HT-29 (cell line): Measurements from ENCODE around the gene FDXACB1. TPM values are rescaled to one million over a fixed set of nuclear protein-coding genes. Genes with fewer than 3 reads are reported as not detected.
"Not testable (repeated sequence)": the region's sequence is repeated elsewhere in the genome, so short reads cannot be mapped to it uniquely, and the experiment has no call there.

Experiments used
- DNase-seq: peaks from one replicate; pipeline ENCODE4 v3.0.0-alpha.2; 2015; ENCODE audit warnings: low spot score
- total RNA-seq: library from RNA; depleted of rRNA; stranded (reverse); fragments of >200 nt; shearing (Covaris generic); gene quantifications from 2 replicates; pipeline ENCODE4 v1.2.3, GENCODE V29; 2014

Gene FDXACB1
- total RNA-seq, 1 experiment from 2014 or later: 3.1 TPM

GRCh38 chr11:111909378-111909777 lies 30.4 kb upstream of the FDXACB1 start:
- no peak for DNase-seq

- no peak for DNase-seq
Measured at GRCh38 chr11:111908639-111909305, 29.8 kb upstream of the FDXACB1 start.

GRCh38 chr11:111906680-111907079 lies 27.7 kb upstream of the FDXACB1 start:
- DNase-seq: no peak

GRCh38 chr11:111905411-111905810 lies 26.4 kb upstream of the FDXACB1 start:
- no peak for DNase-seq

GRCh38 chr11:111886844-111887243 lies 7.9 kb upstream of the FDXACB1 start:
- no peak for DNase-seq

- DNase-seq: no peak
Measured at GRCh38 chr11:111886032-111886431, 7.1 kb upstream of the FDXACB1 start.

GRCh38 chr11:111885053-111885452 lies 6.1 kb upstream of the FDXACB1 start:
- not testable (repeated sequence) for DNase-seq

GRCh38 chr11:111882202-111882601 lies 3.2 kb upstream of the FDXACB1 start:
- DNase-seq: no peak

GRCh38 chr11:111879637-111879960 lies 634 bp upstream of the FDXACB1 start:
- no peak for DNase-seq

- DNase-seq: no peak
Measured at GRCh38 chr11:111878385-111878848, 548 bp downstream of the FDXACB1 start.

GRCh38 chr11:111871693-111872161 lies 7.2 kb downstream of the FDXACB1 start:
- peak; percentile 26 for DNase-seq

- peak; percentile 81 for DNase-seq
Measured at GRCh38 chr11:111870886-111871692, 7.9 kb downstream of the FDXACB1 start, which contains the start of gene ALG9. ALG9 (minus strand) TSS chr11:111871581; CDS start chr11:111871482, 99 bp downstream.

GRCh38 chr11:111870522-111870885 lies 8.5 kb downstream of the FDXACB1 start:
- DNase-seq: no peak

- no peak for DNase-seq
Measured at GRCh38 chr11:111870113-111870512, 8.9 kb downstream of the FDXACB1 start.

GRCh38 chr11:111860257-111860656 lies 18.7 kb downstream of the FDXACB1 start:
- no peak for DNase-seq

- DNase-seq: no peak
Measured at GRCh38 chr11:111855506-111855905, 23.5 kb downstream of the FDXACB1 start.

- DNase-seq: no peak
Measured at GRCh38 chr11:111852103-111852502, 26.9 kb downstream of the FDXACB1 start.

GRCh38 chr11:111851636-111852035 lies 27.3 kb downstream of the FDXACB1 start:
- peak; percentile 51 for DNase-seq

GRCh38 chr11:111851067-111851466 lies 27.9 kb downstream of the FDXACB1 start:
- DNase-seq: no peak

- DNase-seq: no peak
Measured at GRCh38 chr11:111849631-111850030, 29.3 kb downstream of the FDXACB1 start.

- DNase-seq: no peak
Measured at GRCh38 chr11:111846636-111847035, 32.3 kb downstream of the FDXACB1 start.

GRCh38 chr11:111846063-111846462 lies 32.9 kb downstream of the FDXACB1 start:
- no peak for DNase-seq
